A375 (cell line): ENCODE results near the gene RITA1. TPM values are rescaled to one million over a fixed set of nuclear protein-coding genes. Genes with fewer than 3 reads are reported as not detected.

Source experiments
- small RNA-seq: library from RNA; depleted of rRNA; stranded (forward); fragments of <200 nt; gene quantifications from one replicate; pipeline ENCODE3, GENCODE V24; 2014
- total RNA-seq: library from RNA; depleted of rRNA; stranded (reverse); fragments of >200 nt; shearing (Covaris generic); gene quantifications from 2 replicates; pipeline ENCODE4 v1.2.3, GENCODE V29; 2014; rRNA removed

Gene RITA1, protein sequence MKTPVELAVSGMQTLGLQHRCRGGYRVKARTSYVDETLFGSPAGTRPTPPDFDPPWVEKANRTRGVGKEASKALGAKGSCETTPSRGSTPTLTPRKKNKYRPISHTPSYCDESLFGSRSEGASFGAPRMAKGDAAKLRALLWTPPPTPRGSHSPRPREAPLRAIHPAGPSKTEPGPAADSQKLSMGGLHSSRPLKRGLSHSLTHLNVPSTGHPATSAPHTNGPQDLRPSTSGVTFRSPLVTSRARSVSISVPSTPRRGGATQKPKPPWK
- 26.8 and 29.2 TPM in 2 replicates for total RNA-seq

GRCh38 chr12:113185180-113186032 is at the start of gene RITA1, which contains the start of gene DDX54:
Gene RITA1, plus strand, starts transcription at chr12:113185721. Its CDS starts 1,026 bp downstream, at chr12:113186747.
Gene DDX54, minus strand, starts transcription at chr12:113185478. Its CDS starts 27 bp downstream, at chr12:113185451.

DNA sequence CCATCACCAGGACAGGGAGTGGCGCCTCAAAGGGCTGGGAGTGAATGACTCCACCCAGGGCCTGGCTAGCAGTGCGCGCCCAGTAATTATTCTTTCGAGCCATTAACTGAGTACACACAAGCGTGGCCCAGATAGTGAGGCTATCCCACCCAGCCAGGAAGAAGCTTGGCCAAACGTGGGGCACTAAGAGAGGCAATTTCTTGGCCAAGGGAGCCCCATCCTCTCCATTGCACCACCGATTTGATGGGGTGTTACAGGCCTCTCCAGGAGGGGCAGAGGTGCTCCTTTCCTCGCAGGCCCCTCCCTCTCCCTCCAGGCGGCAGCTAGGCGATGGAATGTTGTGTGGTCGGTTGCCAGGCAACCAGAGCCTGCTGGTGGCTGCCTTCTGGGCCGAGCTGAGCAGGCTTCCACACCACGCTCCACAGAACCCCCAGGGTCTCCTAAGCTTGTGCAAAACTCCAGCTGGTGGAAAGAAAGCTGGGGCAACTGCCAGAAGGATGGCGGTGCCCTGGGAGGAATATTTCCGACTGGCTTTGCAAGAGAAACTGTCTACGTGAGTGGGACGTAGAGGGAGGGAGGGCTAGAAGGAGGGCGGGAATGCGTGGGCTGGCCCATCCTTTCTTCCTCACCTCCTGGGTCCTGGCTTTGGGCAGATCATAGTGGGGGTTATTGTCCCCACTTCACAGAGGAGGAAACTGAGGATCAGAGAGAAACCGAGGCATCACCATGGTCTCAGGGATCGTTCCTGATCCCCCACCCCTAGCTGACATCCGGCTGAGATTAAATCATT is 36.0 kb upstream of the RITA1 start, which contains the start of gene CFAP73:
Gene CFAP73 (plus strand): TSS at position 364 of the 790 bp plus-strand sequence. CDS start 134 bp downstream, at position 498.

DNA sequence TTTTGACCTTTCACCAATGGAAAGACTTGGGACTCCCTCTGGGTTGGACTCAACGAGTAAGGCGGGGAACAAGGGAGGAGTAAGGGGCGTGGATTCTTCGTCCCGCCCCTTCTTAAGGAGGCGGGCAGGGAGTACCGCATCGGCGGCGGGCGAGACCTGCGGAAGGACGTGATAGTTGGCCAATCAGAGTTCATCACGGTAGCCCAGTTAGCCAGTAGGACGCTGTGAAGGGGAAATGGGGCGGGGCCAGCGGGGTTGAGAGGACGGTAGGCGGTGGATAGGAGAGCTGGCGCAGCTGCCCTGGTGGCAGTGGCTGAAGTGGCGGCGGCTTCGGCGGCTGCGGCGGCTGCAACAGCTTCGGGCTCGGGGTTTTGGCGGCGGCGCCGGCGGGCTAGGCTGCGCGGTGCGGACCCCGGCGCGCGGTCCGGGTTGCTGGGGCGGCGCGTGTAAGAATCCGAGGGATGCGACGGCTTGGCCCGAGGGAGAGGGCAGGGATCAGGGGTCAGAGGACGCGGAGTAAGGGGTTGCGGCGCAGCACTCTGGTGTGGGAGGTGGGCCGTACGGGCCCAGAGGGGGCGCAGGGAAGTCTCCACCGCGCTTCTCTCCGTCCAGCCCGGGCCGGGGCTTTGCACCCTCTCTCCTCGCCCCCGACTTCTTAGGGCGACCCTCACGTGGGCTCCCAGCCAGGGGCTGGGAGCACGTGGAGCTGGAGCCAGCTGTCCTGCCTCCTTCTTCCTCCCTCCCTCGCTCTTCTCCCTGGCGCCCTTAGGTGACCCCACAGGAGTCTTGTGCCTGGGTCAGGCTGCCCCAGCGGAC is 35.9 kb downstream of the RITA1 start, which contains the start of gene TPCN1:
Gene TPCN1 (plus strand): TSS at position 284 of the 816 bp plus-strand sequence. CDS start 5,389 bp downstream, outside the sequence.

Small RNA genes lying within 50 kb of the gene (small RNA-seq; reads per million reads assigned to genes)
- gene MIR7106 (not detected), gene RF00019 (not detected)

Other genes starting within 250 kb of the RITA1 start
- gene OAS3, start 247.2 kb upstream of the RITA1 start, total RNA-seq, result 21.7 and 24.8 TPM in 2 replicates
- gene OAS2, start 207.2 kb upstream of the RITA1 start, total RNA-seq, result 1.9 and 2.4 TPM in 2 replicates
- gene DTX1, start 129.0 kb upstream of the RITA1 start, total RNA-seq, result 3.5 and 4.8 TPM in 2 replicates
- 0.50 and 1.2 TPM in 2 replicates for gene RASAL1, start 50.0 kb upstream of the RITA1 start, total RNA-seq
- gene CFAP73, start 36.0 kb upstream of the RITA1 start, total RNA-seq, result 0.21 and 0.72 TPM in 2 replicates
- gene DDX54, start 243 bp upstream of the RITA1 start, total RNA-seq, result 107 and 134 TPM in 2 replicates
- gene TPCN1, start 35.7 kb downstream of the RITA1 start, total RNA-seq, result 12.7 and 15.4 TPM in 2 replicates
- 6.1 and 6.8 TPM in 2 replicates for gene SLC8B1, start 149.4 kb downstream of the RITA1 start, total RNA-seq
- 8.4 and 15.1 TPM in 2 replicates for gene PLBD2, start 172.9 kb downstream of the RITA1 start, total RNA-seq
- gene SDS, start 218.2 kb downstream of the RITA1 start, total RNA-seq, result not detected in 2 replicates
- 9.6 and 12.9 TPM in 2 replicates for gene SDSL, start 236.7 kb downstream of the RITA1 start, total RNA-seq